HG02981 (cell line): ENCODE measurements around the gene TMEM154.

Source experiments
- ATAC-seq: cut with Tn5 transposase; IDR thresholded peaks from one replicate; pipeline ENCODE4 v1.9.1; 2021; ENCODE audit warnings: mild to moderate bottlenecking, moderate library complexity; ENCODE audit not compliant: unreplicated experiment

Gene TMEM154

DNA sequence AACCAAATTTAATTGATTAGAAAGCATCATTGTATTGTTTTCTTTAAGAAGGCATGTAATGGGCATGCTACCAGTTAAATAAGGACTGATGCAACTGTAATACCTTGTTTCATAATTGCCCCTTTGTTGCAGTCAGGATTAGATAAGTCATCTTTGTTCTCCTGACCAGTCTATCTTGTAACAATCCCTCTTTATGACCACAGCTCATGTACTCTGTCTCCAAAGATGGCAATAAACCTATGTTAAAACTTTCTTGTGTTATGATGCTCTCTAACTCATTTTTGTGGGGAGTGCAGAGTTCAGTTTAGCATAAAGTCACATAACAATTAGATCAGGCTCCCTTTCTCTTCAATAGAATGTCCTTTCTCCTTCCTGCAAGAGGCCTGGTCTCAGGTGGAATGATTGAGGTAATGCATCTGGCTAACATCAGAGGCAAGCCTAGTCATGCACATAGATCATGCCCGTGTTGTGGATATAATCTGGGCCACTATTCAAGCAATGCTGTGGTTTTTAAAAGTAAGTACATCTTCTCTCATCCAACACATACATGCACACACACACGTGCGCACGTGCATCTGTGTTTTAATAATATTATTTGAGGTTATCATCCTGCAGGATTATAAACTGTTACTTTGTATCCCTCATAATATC, 45.6 kb downstream of the TMEM154 start:
- no peak for ATAC-seq

- no peak for ATAC-seq
Measured at GRCh38 chr4:152633118-152633517, 46.7 kb downstream of the TMEM154 start.

DNA sequence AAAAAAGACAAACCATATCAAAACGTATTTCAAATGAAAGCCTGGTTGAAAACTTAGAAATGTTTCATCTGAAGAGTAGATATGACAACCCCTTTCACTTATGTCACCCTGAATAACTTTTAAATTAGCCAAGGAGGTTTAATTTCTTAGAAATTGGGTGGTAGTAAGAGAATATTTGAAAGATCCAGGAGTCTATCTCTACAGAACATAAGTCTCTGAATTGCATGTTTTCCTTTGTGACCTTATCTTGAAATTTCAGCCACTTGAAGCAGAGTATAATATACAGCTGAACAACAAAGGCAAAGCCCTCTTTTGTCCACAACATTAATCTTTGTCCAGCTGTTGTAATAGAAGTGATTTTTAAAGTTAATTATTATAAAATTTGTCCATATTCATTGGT, 49.5 kb downstream of the TMEM154 start:
- no peak for ATAC-seq

DNA sequence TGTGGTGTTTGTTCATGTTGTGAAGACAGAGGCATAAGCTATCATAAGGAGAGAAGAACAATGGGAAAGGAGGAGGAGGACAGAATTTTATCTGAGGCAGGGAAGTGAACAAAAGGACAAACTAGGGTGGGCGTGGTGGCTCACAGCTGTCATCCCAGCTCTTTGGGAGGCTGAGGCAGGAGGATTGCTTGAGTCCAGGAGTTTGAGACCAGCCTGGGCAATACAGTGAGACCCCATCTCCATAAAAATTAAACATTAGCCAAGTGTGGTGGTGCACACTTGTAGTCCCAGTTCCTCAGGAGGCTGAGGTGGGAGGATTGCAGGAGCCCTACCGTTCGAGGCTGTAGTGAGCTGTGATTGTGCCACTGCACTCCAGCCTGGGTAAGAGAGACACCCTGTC, 49.9 kb downstream of the TMEM154 start:
- no peak for ATAC-seq

DNA sequence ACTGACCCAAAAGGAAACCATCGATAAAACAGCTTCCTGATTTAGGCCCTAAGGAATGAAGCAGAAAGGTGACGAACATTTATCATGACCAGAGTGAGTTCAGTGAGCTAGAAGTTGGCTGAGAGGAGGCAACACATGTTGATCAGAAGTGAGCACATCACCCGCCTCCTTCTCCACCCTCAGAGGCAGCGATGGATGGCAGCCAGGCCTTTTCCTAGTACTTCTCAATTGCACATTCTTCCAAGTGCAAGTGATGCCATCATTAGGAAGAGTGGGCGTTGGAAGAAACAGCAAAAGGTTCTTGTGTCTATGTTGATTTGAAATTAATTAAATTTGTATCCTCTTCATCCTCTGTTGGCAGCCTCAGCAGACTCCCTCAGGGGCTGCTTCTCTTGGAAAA, 51.7 kb downstream of the TMEM154 start:
- ATAC-seq, result no peak

- no peak for ATAC-seq
Measured at GRCh38 chr4:152626790-152627189, 53.0 kb downstream of the TMEM154 start.

GRCh38 chr4:152620915-152621314, 58.9 kb downstream of the TMEM154 start:
- no peak for ATAC-seq

- no peak for ATAC-seq
Measured at GRCh38 chr4:152620218-152620617, 59.6 kb downstream of the TMEM154 start.

- ATAC-seq, result no peak
Measured at GRCh38 chr4:152619556-152619955, 60.2 kb downstream of the TMEM154 start.

GRCh38 chr4:152618971-152619370, 60.8 kb downstream of the TMEM154 start:
- ATAC-seq, result no peak

GRCh38 chr4:152616804-152617203, 63.0 kb downstream of the TMEM154 start:
- no peak for ATAC-seq

DNA sequence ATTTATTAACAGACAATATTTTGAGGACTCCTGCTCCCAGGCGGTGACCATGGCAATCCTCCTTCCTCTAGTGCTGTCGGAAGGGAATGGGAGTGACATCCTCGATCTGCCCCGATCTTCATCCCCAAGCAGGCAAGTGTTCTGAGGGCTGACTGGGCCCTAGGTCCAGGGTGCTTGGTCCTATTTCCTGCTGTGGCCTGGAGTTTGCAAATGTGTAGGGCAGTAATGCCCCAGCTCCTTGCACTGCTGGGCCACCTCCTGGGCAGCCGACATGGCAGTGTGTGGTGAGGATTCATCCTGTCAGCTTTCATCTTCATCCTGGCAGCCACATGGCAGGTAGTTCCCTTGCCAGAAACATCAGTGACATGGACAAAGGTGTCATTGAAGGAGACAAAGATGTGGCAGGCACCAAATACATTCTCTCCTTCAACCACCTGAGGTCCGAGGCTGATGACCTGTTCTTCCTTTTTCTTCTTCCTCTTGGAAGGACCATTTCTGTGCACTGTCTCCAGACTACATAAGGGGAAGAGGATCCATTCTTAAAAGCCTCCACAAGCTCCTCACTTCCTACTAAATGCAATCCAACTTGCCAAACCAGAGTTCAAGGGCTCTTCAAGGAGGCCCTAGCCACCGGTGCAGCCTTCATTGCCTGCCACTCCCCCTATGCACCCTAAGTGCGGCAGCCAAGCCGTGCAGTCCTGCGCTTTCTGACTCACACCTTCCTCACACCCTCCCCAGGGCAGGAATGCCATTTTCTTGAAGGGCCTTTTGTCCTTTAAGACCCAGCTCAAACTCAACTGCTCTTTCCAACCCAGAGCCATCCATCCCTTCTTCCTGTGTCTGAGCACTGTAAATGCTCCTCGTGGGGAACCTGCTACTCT, 65.7 kb downstream of the TMEM154 start:
- ATAC-seq, result no peak

DNA sequence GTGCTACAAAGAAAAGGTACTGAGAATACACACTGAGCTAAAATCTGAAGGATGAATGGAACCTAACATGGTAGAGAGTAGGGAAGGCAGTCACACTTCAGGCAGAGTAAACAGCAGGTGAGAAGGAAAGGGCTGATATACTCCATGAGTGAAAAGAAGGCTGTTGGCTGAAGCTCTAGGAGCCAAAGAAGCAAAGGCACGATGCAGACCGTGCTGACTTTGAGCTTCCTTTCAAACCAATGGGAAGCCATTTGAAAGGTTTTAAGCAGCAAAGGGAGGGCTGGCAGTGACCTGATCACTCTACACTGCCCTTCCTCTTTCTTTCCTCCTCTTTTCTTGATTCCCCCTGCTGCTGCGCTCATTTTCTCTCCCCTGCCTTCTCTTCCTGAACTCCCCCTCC, 66.4 kb downstream of the TMEM154 start:
- no peak for ATAC-seq

DNA sequence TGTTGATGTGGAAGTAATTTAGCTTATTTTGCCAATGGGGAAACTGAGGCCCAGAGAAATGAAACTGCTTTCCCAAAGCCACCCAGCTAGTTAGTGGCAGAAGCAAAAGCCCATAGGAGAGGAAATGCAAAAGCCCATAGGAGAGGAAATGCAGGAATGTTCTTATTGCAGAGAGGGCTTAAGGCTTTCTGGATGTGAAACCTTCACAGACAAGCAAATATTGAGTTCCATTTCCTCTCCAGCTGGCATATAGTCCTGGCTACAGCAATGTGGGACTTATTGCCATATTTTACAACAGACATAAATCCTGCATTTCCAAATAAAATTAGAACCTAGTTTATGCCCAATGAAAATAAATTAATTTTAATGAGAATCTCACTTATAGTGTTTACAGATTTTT, 69.7 kb downstream of the TMEM154 start:
- no peak for ATAC-seq

DNA sequence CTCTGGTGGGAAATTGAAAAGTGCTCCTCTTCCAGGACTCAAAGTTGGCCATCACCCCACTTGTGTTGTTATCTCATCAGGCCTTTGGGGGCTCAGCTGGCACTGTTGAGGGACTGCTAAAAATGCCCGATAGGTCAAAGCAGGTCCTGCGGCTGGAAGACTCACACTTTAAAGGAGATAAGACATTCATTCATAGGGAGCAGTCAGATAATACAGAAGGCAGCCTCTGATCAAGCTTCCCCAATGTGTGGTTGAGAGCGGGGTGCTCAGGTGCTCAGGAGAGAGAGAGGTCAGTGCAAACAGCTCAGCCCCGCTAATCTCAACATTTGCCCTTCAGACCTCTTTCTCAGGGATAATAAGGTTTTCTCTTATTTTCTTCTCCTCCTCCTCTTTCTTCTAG, 70.3 kb downstream of the TMEM154 start:
- no peak for ATAC-seq

GRCh38 chr4:152607178-152607577, 72.6 kb downstream of the TMEM154 start:
- no peak for ATAC-seq

- no peak for ATAC-seq
Measured at GRCh38 chr4:152606753-152607152, 73.0 kb downstream of the TMEM154 start.

GRCh38 chr4:152605641-152606335, 74.0 kb downstream of the TMEM154 start:
- ATAC-seq, result no peak

GRCh38 chr4:152605031-152605430, 74.8 kb downstream of the TMEM154 start:
- ATAC-seq, result no peak

DNA sequence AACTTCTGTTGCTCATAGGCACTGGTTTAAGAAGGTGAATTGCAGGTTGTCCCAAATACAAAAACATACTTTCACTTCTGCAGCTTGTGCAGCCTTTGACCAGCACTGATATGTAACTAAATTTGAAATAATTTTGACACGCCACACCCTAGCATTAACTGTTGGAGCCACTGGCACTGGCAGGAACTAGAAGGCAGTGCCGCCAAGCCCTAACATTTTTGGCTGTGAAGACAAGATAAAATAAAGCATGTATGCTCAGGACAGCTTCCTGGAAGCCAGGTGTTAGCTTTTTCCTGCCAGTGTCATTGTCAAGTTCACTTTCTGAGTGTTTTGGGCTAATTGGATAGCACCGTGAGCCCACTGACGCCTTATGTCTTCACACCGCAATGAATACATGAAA, 78.6 kb downstream of the TMEM154 start:
- ATAC-seq, result no peak

- no peak for ATAC-seq
Measured at GRCh38 chr4:152599636-152600035, 80.2 kb downstream of the TMEM154 start.

DNA sequence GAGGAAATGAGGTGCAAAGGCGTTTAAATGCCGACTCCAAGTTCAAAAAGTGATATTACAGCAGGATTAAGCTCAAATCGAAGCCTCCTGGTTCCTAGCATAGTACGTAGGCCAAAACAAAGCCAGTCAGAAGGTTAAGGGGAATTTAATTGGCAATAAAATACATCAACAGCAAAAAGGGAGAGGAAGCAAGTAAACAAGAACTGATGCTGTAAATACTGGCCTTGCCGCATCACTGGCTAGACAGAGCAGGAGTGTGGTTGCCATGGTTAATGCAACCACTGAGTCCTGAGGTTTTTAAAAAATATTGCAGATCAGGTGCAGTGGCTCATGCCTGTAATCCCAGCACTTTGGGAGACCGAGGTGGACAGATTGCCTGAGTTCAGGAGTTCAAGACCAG, 80.7 kb downstream of the TMEM154 start:
- ATAC-seq, result no peak
